SW480 (cell line): ENCODE data around the gene ZBTB20.

ENCODE experiments used
- DNase-seq: peaks from one replicate; pipeline ENCODE4 v3.0.0-alpha.2; 2016; ENCODE audit warnings: low spot score

Gene ZBTB20

GRCh38 chr3:114441386-114441785 is 705.7 kb downstream of the ZBTB20 start:
- no peak for DNase-seq

GRCh38 chr3:114440700-114441099 is 706.4 kb downstream of the ZBTB20 start:
- DNase-seq: no peak

GRCh38 chr3:114439284-114439683 is 707.8 kb downstream of the ZBTB20 start:
- DNase-seq: no peak

- no peak for DNase-seq
Measured at GRCh38 chr3:114437897-114438296, 709.2 kb downstream of the ZBTB20 start.

- DNase-seq: no peak
Measured at GRCh38 chr3:114436182-114436581, 710.9 kb downstream of the ZBTB20 start.

- DNase-seq: no peak
Measured at GRCh38 chr3:114435386-114436115, 711.5 kb downstream of the ZBTB20 start.

- DNase-seq: no peak
Measured at GRCh38 chr3:114432310-114432709, 714.8 kb downstream of the ZBTB20 start.

- no peak for DNase-seq
Measured at GRCh38 chr3:114428044-114428595, 719.0 kb downstream of the ZBTB20 start.

GRCh38 chr3:114427285-114428043 is 719.6 kb downstream of the ZBTB20 start:
- no peak for DNase-seq

GRCh38 chr3:114424337-114424736 is 722.8 kb downstream of the ZBTB20 start:
- DNase-seq: no peak

GRCh38 chr3:114421204-114421603 is 725.9 kb downstream of the ZBTB20 start:
- no peak for DNase-seq

- no peak for DNase-seq
Measured at GRCh38 chr3:114420072-114420471, 727.0 kb downstream of the ZBTB20 start.

GRCh38 chr3:114418724-114419543 is 728.2 kb downstream of the ZBTB20 start:
- peak; percentile 68 for DNase-seq

- DNase-seq: no peak
Measured at GRCh38 chr3:114418107-114418506, 729.0 kb downstream of the ZBTB20 start.

- no peak for DNase-seq
Measured at GRCh38 chr3:114417675-114418074, 729.4 kb downstream of the ZBTB20 start.

- no peak for DNase-seq
Measured at GRCh38 chr3:114417265-114417664, 729.8 kb downstream of the ZBTB20 start.

- peak; percentile 39 for DNase-seq
Measured at GRCh38 chr3:114411811-114412803, 735.0 kb downstream of the ZBTB20 start.

- DNase-seq: no peak
Measured at GRCh38 chr3:114411190-114411668, 735.9 kb downstream of the ZBTB20 start.

GRCh38 chr3:114408736-114409670 is 738.1 kb downstream of the ZBTB20 start:
- no peak for DNase-seq

GRCh38 chr3:114406922-114407321 is 740.2 kb downstream of the ZBTB20 start:
- no peak for DNase-seq
